H1 (cell line): Measurements from ENCODE around the gene CYBA. TPM values are rescaled to one million over a fixed set of nuclear protein-coding genes. Genes with fewer than 3 reads are reported as not detected.

Experiments
- GABPA ChIP-seq: IDR thresholded peaks from 2 replicates; pipeline ENCODE4 v1.6.1; 2011; ENCODE audit warnings: mild to moderate bottlenecking, low read length, moderate library complexity, borderline replicate concordance; ENCODE audit not compliant: insufficient read depth
- JUND ChIP-seq: IDR thresholded peaks from 2 replicates; pipeline ENCODE4 v1.6.1; 2011; ENCODE audit warnings: mild to moderate bottlenecking, improper control_type of control experiment, low read length
- KDM1A ChIP-seq: fragments of 200-600, 300-600 bp; sonication (generic); IDR thresholded peaks from 2 replicates; pipeline ENCODE4 v1.7.1; 2016; ENCODE audit warnings: mild to moderate bottlenecking, low read length, borderline replicate concordance
- RAD21 ChIP-seq, 2 experiments: IDR thresholded peaks in 1 of 2; conservative IDR thresholded peaks in 1 of 2; 2 replicates each; pipeline ENCODE4 v1.6.1; 2011; ENCODE audit warnings: low read depth in 2 of 2, low read length in 2 of 2, improper control_type of control experiment in 1 of 2, inconsistent platforms in 1 of 2, mild to moderate bottlenecking in 1 of 2, moderate library complexity in 1 of 2
- SAP30 ChIP-seq: fragments of 300-600 bp; sonication (generic); IDR thresholded peaks from 2 replicates; pipeline ENCODE4 v1.7.1; 2012; ENCODE audit warnings: low read length, moderate library complexity, mild to moderate bottlenecking, inconsistent platforms; ENCODE audit not compliant: insufficient read depth, insufficient replicate concordance
- ZNF274 ChIP-seq: IDR thresholded peaks from 2 replicates; pipeline ENCODE4 v1.7.0; 2012; ENCODE audit warnings: low read length, borderline replicate concordance; ENCODE audit errors: extremely low read depth
- polyA plus RNA-seq, 7 experiments: library from polyadenylated mRNA; depleted of rRNA in 3 of 7; stranded (reverse) in 5 of 7; unstranded in 2 of 7; fragments of >200 nt in 5 of 7; fragments of 200-250 nt in 2 of 7; gene quantifications; 1 replicate in 5 of 7; 2 replicates in 1 of 7; 4 replicates in 1 of 7; pipeline versions ENCODE4 v1.2.1 to v1.2.3, GENCODE V29; 2011 to 2013; ENCODE audit warnings: missing spikeins in 2 of 7, mixed read lengths in 2 of 7
- total RNA-seq: library from RNA; stranded (reverse); fragmentation: NEBNext Ultra II Directional; extraction: Animal tissue kit (Norgen Biotek cat#: 25700); gene quantifications from 2 replicates; pipeline ENCODE4 v1.2.1, GENCODE V29; 2021

CYBA gene
- total and polyA plus RNA-seq, 2 of the 8 experiments (the other 6 are each of a cell fraction or from before 2014, with no cell fraction given): 136 to 254 TPM

GRCh38 chr16:88680554-88681083, 29.8 kb upstream of the CYBA start (continued):
- no peak for TF ChIP-seq KDM1A
- no peak for TF ChIP-seq GABPA
- TF ChIP-seq ZNF274: no peak
- no peak for TF ChIP-seq SAP30
- TF ChIP-seq RAD21 (IDR thresholded peaks at IDR 0.05 in 1 of 2, conservative IDR thresholded peaks at IDR 0.05 in 1 of 2; ENCODE audit: low read depth in 2 of 2, low read length in 2 of 2): no peak
- no peak for TF ChIP-seq JUND
